ENCODE measurements around the gene GALNT17.

Gene GALNT17

GRCh38 chr7:71339924-71340323, 208.0 kb downstream of the GALNT17 start:
- DNase-seq (ENCODE audit: low spot score): no peak

GRCh38 chr7:71342202-71342601, 210.3 kb downstream of the GALNT17 start:
- DNase-seq (ENCODE audit: low spot score): no peak

- DNase-seq (ENCODE audit: low spot score): no peak
Observed at GRCh38 chr7:71343039-71343438, 211.1 kb downstream of the GALNT17 start.

GRCh38 chr7:71343892-71344291, 211.9 kb downstream of the GALNT17 start:
- DNase-seq (ENCODE audit: low spot score): no peak

GRCh38 chr7:71345117-71345884, 213.4 kb downstream of the GALNT17 start:
- DNase-seq (ENCODE audit: low spot score): no peak

- DNase-seq (ENCODE audit: low spot score): no peak
Observed at GRCh38 chr7:71348821-71349681, 217.1 kb downstream of the GALNT17 start.

- no peak for DNase-seq (ENCODE audit: low spot score)
Observed at GRCh38 chr7:71349682-71350481, 217.9 kb downstream of the GALNT17 start.

- DNase-seq (ENCODE audit: low spot score): no peak
Observed at GRCh38 chr7:71350680-71351079, 218.7 kb downstream of the GALNT17 start.

- DNase-seq (ENCODE audit: low spot score): no peak
Observed at GRCh38 chr7:71354716-71355115, 222.8 kb downstream of the GALNT17 start.

GRCh38 chr7:71361451-71362032, 229.6 kb downstream of the GALNT17 start:
- no peak for DNase-seq (ENCODE audit: low spot score)

GRCh38 chr7:71362240-71362639, 230.3 kb downstream of the GALNT17 start:
- DNase-seq (ENCODE audit: low spot score): no peak

GRCh38 chr7:71363223-71363622, 231.3 kb downstream of the GALNT17 start:
- no peak for DNase-seq (ENCODE audit: low spot score)

- DNase-seq (ENCODE audit: low spot score): no peak
Observed at GRCh38 chr7:71363627-71364026, 231.7 kb downstream of the GALNT17 start.

GRCh38 chr7:71364551-71364950, 232.6 kb downstream of the GALNT17 start:
- no peak for DNase-seq (ENCODE audit: low spot score)

GRCh38 chr7:71372991-71373390, 241.0 kb downstream of the GALNT17 start:
- no peak for DNase-seq (ENCODE audit: low spot score)

- no peak for DNase-seq (ENCODE audit: low spot score)
Observed at GRCh38 chr7:71377062-71377461, 245.1 kb downstream of the GALNT17 start.

GRCh38 chr7:71377469-71377868, 245.5 kb downstream of the GALNT17 start:
- no peak for DNase-seq (ENCODE audit: low spot score)

- no peak for DNase-seq (ENCODE audit: low spot score)
Observed at GRCh38 chr7:71384094-71384493, 252.2 kb downstream of the GALNT17 start.

GRCh38 chr7:71385330-71385729, 253.4 kb downstream of the GALNT17 start:
- DNase-seq (ENCODE audit: low spot score): no peak

- DNase-seq (ENCODE audit: low spot score): no peak
Observed at GRCh38 chr7:71386152-71386785, 254.3 kb downstream of the GALNT17 start.

GRCh38 chr7:71388181-71388580, 256.2 kb downstream of the GALNT17 start:
- DNase-seq (ENCODE audit: low spot score): no peak

- no peak for DNase-seq (ENCODE audit: low spot score)
Observed at GRCh38 chr7:71389976-71390375, 258.0 kb downstream of the GALNT17 start.
